HL-60 (cell line): ENCODE results near the gene PTGES3L.

ENCODE experiments used
- DNase-seq, 2 experiments: peaks; one replicate each; pipeline ENCODE4 v3.0.0-alpha.2; 2010 to 2020; ENCODE audit warnings: low read depth in 1 of 2, low spot score in 1 of 2
- H3K27ac ChIP-seq: fragments of 250-450 bp; sonication (Bioruptor Pico); replicated peaks from 2 replicates; pipeline ENCODE4 v1.5.1; 2020; ENCODE audit warnings: mild to moderate bottlenecking, moderate library complexity
- H3K27me3 ChIP-seq: fragments of 250-450 bp; sonication (Bioruptor Pico); 2 replicates; pipeline ENCODE4 v1.5.1; 2021; ENCODE audit warnings: mild to moderate bottlenecking, moderate library complexity; ENCODE audit not compliant: insufficient read depth, poor library complexity, severe bottlenecking
- H3K4me3 ChIP-seq: replicated peaks from 2 replicates; pipeline ENCODE4 v1.5.1; 2011; ENCODE audit warnings: mild to moderate bottlenecking, control low read depth, low read length; ENCODE audit not compliant: insufficient read depth
- GABPA ChIP-seq: IDR thresholded peaks from 2 replicates; pipeline ENCODE4 v1.6.1; 2012; ENCODE audit warnings: low read depth
- POLR2AphosphoS5 ChIP-seq: IDR thresholded peaks from 2 replicates; pipeline ENCODE4 v1.6.1; 2012; ENCODE audit warnings: low read depth
- SPI1 ChIP-seq: IDR thresholded peaks from 2 replicates; pipeline ENCODE4 v1.6.1; 2012; ENCODE audit warnings: low read depth, mild to moderate bottlenecking, borderline replicate concordance
- TF ChIP-seq, protein P1 (sequence below): IDR thresholded peaks from one replicate; pipeline ENCODE4 v1.5.1; 2011; ENCODE audit warnings: low read length, control low read depth, inconsistent platforms; ENCODE audit not compliant: insufficient read depth
- TF ChIP-seq, protein P2 (sequence below): IDR thresholded peaks from 2 replicates; pipeline ENCODE4 v1.6.1; 2012; ENCODE audit warnings: low read depth; ENCODE audit not compliant: insufficient replicate concordance

Gene PTGES3L

DNA sequence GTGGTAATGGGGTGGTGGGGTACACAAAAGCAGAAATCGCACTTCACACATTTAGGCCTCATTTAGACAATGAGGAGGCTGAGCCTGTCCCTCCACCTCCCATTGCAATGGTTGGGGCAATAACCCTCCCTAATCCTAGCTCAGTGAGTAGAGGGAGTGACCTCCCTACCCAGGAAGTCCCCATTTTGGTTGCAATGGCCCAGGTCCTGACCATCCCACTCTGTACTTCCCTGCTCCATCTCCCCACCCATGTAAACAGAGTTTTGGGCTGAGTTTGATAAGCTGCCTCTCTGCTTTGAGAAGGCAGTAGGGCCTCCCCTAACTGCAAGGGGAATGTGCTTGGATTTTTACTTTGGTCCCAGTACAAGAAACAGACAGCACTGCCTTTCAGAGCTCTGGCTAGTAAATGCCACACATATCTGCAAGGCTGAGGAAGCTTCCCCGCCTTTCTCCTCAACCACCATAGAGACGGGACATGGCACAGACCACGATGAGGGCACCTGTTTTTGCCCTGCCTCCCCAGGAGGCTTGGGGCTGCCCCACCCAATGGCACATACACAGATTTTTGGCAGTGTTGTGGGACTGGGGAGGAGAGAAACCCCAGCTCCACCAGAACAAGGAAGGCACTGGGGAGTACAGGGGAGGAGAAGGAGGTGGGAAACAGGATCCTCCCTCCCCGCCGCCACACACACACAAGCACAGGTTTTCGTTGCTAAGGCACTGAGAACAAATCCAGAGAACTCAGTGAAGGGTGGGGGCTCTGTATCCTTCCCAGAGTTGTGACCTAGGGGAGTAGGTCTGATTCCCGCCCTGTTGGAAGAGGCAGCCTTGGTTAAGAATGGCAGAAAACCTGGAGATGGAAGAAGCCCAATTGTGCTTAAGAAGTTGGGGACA, 35.0 kb upstream of the PTGES3L start:
- Histone ChIP-seq H3K27me3 (no peaks in the 10 kb centered on the region), H3K27ac (peak overlapping the region; percentile 71), H3K4me3 (no peak overlapping the region)
- no peak for DNase-seq
- TF ChIP-seq GABPA (no peak), POLR2AphosphoS5 (0 out of 2 replicates have a peak, but pooled peaks have one; percentile 1), SPI1 (no peak)
- TF ChIP-seq, protein P1, sequence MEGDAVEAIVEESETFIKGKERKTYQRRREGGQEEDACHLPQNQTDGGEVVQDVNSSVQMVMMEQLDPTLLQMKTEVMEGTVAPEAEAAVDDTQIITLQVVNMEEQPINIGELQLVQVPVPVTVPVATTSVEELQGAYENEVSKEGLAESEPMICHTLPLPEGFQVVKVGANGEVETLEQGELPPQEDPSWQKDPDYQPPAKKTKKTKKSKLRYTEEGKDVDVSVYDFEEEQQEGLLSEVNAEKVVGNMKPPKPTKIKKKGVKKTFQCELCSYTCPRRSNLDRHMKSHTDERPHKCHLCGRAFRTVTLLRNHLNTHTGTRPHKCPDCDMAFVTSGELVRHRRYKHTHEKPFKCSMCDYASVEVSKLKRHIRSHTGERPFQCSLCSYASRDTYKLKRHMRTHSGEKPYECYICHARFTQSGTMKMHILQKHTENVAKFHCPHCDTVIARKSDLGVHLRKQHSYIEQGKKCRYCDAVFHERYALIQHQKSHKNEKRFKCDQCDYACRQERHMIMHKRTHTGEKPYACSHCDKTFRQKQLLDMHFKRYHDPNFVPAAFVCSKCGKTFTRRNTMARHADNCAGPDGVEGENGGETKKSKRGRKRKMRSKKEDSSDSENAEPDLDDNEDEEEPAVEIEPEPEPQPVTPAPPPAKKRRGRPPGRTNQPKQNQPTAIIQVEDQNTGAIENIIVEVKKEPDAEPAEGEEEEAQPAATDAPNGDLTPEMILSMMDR: no peak
- TF ChIP-seq, protein P2, sequence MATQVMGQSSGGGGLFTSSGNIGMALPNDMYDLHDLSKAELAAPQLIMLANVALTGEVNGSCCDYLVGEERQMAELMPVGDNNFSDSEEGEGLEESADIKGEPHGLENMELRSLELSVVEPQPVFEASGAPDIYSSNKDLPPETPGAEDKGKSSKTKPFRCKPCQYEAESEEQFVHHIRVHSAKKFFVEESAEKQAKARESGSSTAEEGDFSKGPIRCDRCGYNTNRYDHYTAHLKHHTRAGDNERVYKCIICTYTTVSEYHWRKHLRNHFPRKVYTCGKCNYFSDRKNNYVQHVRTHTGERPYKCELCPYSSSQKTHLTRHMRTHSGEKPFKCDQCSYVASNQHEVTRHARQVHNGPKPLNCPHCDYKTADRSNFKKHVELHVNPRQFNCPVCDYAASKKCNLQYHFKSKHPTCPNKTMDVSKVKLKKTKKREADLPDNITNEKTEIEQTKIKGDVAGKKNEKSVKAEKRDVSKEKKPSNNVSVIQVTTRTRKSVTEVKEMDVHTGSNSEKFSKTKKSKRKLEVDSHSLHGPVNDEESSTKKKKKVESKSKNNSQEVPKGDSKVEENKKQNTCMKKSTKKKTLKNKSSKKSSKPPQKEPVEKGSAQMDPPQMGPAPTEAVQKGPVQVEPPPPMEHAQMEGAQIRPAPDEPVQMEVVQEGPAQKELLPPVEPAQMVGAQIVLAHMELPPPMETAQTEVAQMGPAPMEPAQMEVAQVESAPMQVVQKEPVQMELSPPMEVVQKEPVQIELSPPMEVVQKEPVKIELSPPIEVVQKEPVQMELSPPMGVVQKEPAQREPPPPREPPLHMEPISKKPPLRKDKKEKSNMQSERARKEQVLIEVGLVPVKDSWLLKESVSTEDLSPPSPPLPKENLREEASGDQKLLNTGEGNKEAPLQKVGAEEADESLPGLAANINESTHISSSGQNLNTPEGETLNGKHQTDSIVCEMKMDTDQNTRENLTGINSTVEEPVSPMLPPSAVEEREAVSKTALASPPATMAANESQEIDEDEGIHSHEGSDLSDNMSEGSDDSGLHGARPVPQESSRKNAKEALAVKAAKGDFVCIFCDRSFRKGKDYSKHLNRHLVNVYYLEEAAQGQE: no peak

GRCh38 chr17:43014020-43014648, 34.3 kb upstream of the PTGES3L start:
- Histone ChIP-seq H3K27ac (peak overlapping the region; percentile 71), H3K4me3 (no peak overlapping the region), H3K27me3 (no peaks in the 10 kb centered on the region)
- peak in 1 of 2 experiments; percentile 71 for DNase-seq
- TF ChIP-seq, protein P2: no peak
- TF ChIP-seq, protein P1: no peak
- TF ChIP-seq SPI1 (peak; percentile 41; the same call in 1 of the 2 replicates), GABPA (no peak), POLR2AphosphoS5 (peak; percentile 60)

DNA sequence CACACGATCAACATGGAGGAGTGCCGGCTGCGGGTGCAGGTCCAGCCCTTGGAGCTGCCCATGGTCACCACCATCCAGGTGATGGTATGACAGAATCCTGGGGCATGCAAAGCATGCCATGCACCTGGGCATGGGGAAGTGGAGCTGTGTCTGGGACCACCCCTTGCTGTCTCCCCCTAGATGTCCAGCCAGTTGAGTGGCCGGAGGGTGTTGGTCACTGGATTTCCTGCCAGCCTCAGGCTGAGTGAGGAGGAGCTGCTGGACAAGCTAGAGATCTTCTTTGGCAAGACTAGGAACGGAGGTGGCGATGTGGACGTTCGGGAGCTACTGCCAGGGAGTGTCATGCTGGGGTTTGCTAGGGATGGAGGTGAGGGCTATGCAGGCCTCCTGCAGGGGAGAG, 33.4 kb upstream of the PTGES3L start:
- peak; percentile 45; the same call in 1 of the 2 replicates for TF ChIP-seq POLR2AphosphoS5
- TF ChIP-seq SPI1: no peak
- TF ChIP-seq, protein P2: no peak
- Histone ChIP-seq H3K4me3 (no peak overlapping the region), H3K27me3 (no peaks in the 10 kb centered on the region), H3K27ac (peak overlapping the region; percentile 71)
- DNase-seq: no peak
